Central memory CD8-positive, alpha-beta T cell (primary cell): ENCODE results near the gene SIPA1L3.
A peak's percentile ranks its signal among the peaks of the same experiment; 100 is the strongest.
"Not testable (repeated sequence)": the region's sequence is repeated elsewhere in the genome, so short reads cannot be mapped to it uniquely, and the experiment has no call there.

Source experiments
- ATAC-seq: fragments of 150-1000 bp; cut with Tn5 transposase; replicated peaks from 2 replicates; pipeline ENCODE4 v1.10.0; 2022; ENCODE audit warnings: mild to moderate bottlenecking, moderate FRiP score, moderate number of reproducible peaks; ENCODE audit not compliant: poor library complexity, severe bottlenecking; ENCODE audit errors: extremely low read depth
- DNase-seq, 2 donors: peaks; one replicate each; pipeline ENCODE4 v3.0.0; 2021; ENCODE audit warnings: low spot score in 2 of 2
- H3K27ac Mint-ChIP-seq: one replicate; pipeline ENCODE4 v1.8.0; 2022; ENCODE audit warnings: low read depth, mild to moderate bottlenecking, moderate library complexity, mixed read lengths
- H3K27me3 Mint-ChIP-seq: one replicate; pipeline ENCODE4 v1.8.0; 2022; ENCODE audit warnings: mixed read lengths
- H3K36me3 Mint-ChIP-seq: one replicate; pipeline ENCODE4 v1.8.0; 2022; ENCODE audit warnings: mild to moderate bottlenecking, moderate library complexity, mixed read lengths; ENCODE audit not compliant: insufficient read depth
- H3K4me1 Mint-ChIP-seq: one replicate; pipeline ENCODE4 v1.8.0; 2022; ENCODE audit warnings: mixed read lengths
- H3K4me3 Mint-ChIP-seq: one replicate; pipeline ENCODE4 v1.8.0; 2022; ENCODE audit warnings: mild to moderate bottlenecking, moderate library complexity, mixed read lengths
- H3K9me3 Mint-ChIP-seq: one replicate; pipeline ENCODE4 v1.8.0; 2022; ENCODE audit warnings: mixed read lengths

The SIPA1L3 gene

GRCh38 chr19:38221421-38221820, 314.4 kb downstream of the SIPA1L3 start:
- DNase-seq, result no peak
- Mint-ChIP-seq H3K27ac (no peak overlapping the region), H3K9me3 (no peaks in the 10 kb centered on the region), H3K4me1 (peaks cover 15% of the 10 kb centered on the region), H3K27me3 (peaks cover 88% of the 10 kb centered on the region), H3K4me3 (no peak overlapping the region), H3K36me3 (peaks cover 3% of the 10 kb centered on the region)
- ATAC-seq, result no peak

DNA sequence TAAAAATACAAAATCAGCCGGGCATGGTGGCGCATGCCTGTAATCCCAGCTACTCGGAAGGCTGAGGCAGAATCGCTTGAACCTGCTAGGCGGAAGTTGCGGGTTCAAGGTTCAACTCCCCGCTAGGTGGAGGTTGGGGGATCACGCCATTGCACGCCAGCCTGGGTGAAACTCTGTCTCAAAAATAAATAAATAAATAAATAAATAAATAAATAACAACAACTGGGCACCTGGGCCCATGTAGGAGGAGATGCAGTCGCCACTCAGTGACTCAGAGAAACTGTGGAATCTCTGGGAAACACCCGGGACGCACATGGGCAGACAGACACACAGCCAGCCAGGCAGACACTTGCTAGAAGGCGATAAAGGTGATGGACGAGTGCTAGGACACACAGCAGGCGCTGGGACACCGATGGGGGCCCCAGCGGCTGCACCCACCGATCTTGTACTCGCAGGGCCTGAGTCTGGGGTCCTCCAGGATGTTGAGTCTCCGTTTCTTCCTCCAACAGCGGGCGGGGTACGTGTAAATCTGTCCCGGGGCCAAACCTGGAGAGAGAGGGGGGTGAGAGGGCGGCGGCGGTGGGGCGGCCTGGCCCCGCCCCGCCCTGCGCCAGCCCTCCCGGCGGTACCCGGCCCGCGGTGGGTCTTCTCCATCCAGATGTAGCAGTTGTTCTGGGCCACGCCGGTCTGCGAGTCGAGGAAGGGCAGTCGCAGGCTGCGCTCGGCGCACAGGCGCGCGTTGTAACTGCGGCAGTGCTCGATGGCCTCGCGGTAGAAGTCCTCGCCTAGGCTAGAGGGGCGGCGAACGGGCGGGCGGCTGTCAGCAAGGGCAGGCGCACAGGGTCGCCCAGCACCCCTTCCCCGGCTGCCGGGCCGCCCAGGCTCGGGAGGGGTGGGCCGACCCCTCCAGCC, 315.2 kb downstream of the SIPA1L3 start:
- Mint-ChIP-seq H3K27ac (no peak overlapping the region), H3K9me3 (no peaks in the 10 kb centered on the region), H3K27me3 (peaks cover 89% of the 10 kb centered on the region), H3K4me3 (no peak overlapping the region), H3K36me3 (peaks cover 3% of the 10 kb centered on the region), H3K4me1 (peaks cover 15% of the 10 kb centered on the region)
- ATAC-seq (no peak), DNase-seq (no peak)

DNA sequence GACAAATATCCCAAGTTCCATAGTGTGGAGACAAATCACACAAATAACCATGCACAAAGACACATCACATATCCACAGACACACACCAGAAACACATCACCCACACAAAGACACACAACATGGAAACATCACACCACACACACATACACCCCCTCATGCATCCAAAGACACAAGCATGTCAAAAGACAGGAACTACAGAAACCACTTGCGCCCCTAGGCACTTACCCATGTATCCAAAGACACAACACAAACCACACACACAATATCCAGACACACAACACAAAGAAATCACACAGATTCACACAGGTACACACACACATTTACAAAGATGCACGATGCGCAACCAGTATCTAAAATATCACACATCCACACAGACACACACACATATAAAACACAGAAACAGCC, 316.1 kb downstream of the SIPA1L3 start:
- no peak overlapping the region for H3K27ac Mint-ChIP-seq
- peaks cover 15% of the 10 kb centered on the region for H3K4me1 Mint-ChIP-seq
- ATAC-seq (no peak), DNase-seq (no peak)
- peak overlapping the region; percentile 11 for H3K4me3 Mint-ChIP-seq
- peaks cover 88% of the 10 kb centered on the region for H3K27me3 Mint-ChIP-seq
- H3K36me3 Mint-ChIP-seq, result peaks cover 5% of the 10 kb centered on the region
- no peaks in the 10 kb centered on the region for H3K9me3 Mint-ChIP-seq

DNA sequence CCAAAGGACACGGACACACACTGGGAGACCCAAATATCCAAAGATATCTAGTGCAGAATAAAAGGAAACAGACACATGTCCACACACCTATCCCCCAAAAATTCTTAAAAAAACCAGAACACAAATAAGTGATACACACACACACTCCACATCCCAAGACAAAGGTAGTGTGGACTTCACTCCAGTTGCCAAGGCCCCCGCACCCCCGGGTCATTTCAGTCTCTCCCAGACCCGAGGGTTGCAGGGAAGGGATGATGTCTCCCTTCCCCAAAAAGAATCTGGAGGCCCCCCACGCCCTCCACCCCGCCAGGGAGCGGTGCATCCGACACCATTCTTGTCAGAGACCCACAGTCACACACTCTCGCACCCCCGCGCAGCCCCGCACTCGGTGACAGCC, 316.6 kb downstream of the SIPA1L3 start:
- ATAC-seq (peak; percentile 16), DNase-seq (no peak)
- Mint-ChIP-seq H3K36me3 (peaks cover 5% of the 10 kb centered on the region), H3K9me3 (no peaks in the 10 kb centered on the region), H3K4me1 (peaks cover 16% of the 10 kb centered on the region), H3K27me3 (peaks cover 83% of the 10 kb centered on the region), H3K4me3 (peak overlapping the region; percentile 65), H3K27ac (no peak overlapping the region)

DNA sequence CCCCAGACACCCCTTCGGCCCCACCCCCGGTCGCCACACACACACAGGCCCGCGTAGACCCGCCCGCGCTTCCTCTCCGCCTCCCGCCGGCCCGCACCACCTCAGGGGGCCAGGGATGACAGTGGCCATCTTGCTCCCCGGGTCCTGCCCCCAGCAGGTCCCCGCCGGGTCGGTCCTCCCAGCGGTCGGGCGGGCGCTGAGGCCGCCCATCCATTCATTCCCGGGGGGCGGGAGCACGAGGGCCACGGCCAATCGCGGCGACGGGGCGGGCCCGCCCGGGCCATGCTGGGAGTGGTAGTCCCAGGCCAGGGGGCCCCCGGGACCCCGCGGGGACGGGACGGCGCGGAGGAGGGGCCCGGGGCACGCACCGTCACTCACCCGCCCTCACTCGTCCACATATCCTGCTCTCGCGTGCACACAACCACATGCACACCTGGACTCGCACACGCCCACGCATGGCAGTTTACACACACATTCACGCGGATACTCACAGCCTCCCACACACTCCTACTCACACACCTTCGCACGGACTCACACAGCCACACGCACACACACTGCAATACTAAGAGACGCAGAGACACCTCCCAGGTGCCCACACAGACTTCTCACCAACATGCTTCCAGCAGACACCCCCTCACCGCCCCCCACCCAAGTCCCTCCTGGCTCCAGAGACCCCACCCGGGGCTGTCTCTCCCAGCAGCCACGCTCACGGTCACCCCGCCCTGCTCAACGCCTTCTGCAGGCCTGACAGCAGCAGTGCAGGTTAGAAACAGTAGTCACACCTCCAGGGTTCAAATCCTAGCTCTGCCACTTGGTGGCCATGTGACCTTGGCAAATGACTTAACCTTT, 317.2 kb downstream of the SIPA1L3 start, which contains the start of gene DPF1:
Gene DPF1, minus strand, starts transcription at position 209 of the 849 bp plus-strand sequence. Its CDS starts 80 bp downstream, at position 129.
- H3K36me3 Mint-ChIP-seq, result peaks cover 5% of the 10 kb centered on the region
- H3K27ac Mint-ChIP-seq, result no peak within 1 kb of the TSS
- DNase-seq, result no peak

GRCh38 chr19:38224863-38225218, 317.8 kb downstream of the SIPA1L3 start:
- H3K27ac Mint-ChIP-seq, ATAC-seq, DNase-seq, H3K9me3 Mint-ChIP-seq, H3K36me3 Mint-ChIP-seq: not testable (repeated sequence)
- peak overlapping the region; percentile 65 for H3K4me3 Mint-ChIP-seq
- H3K27me3 Mint-ChIP-seq, result peaks cover 75% of the 10 kb centered on the region
- peaks cover 20% of the 10 kb centered on the region for H3K4me1 Mint-ChIP-seq

More for the DNA sequence above, 317.2 kb downstream of the SIPA1L3 start, which contains the start of gene DPF1:
- Mint-ChIP-seq H3K4me3 (peak within 1 kb of the TSS; percentile 65), H3K9me3 (no peaks in the 10 kb centered on the region), H3K27me3 (peaks cover 77% of the 10 kb centered on the region), H3K4me1 (peaks cover 20% of the 10 kb centered on the region)
- ATAC-seq, result peak; percentile 49

DNA sequence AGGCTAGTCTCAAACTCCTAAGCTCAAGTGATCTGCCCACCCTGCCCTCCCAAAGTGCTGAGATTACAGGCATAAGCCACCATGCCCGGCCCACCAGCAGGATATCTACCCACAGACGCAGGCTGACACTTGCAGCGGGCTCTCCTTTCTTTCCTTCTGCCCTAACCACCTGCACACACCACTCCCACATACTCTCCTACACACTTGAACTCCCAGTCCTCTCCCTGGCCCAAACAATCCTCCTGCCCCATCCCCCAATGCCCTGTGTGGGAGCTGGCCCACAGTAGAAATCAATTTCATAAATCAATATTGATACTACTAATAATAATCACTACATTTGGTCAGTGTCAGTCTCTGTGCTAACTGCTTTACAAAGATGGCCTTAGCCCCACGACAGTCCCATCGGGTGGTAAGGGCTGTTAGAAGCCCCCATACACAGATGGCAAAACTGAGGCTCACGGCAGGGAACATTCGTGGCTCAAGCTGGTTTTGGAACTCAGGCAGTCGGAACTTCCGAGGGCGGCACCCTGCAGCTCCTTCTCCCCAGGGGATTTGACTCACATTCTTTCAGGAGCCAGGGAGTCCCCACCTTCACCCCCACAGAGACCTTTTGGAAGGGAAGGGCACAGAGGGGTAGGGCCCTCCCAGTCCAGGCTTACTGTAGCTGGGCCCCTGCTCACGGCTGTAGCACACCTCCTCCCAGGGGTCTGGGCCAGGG, 320.4 kb downstream of the SIPA1L3 start:
- no peak overlapping the region for H3K27ac Mint-ChIP-seq
- no peak for DNase-seq
- H3K27me3 Mint-ChIP-seq, result peaks cover 84% of the 10 kb centered on the region
- H3K36me3 Mint-ChIP-seq, result peaks cover 5% of the 10 kb centered on the region
- no peaks in the 10 kb centered on the region for H3K9me3 Mint-ChIP-seq
- no peak overlapping the region for H3K4me3 Mint-ChIP-seq
- ATAC-seq, result no peak
- H3K4me1 Mint-ChIP-seq, result peaks cover 20% of the 10 kb centered on the region

GRCh38 chr19:38228005-38228377, 321.0 kb downstream of the SIPA1L3 start:
- H3K4me3 Mint-ChIP-seq, result no peak overlapping the region
- H3K27me3 Mint-ChIP-seq, result peaks cover 84% of the 10 kb centered on the region
- no peak for DNase-seq
- peaks cover 18% of the 10 kb centered on the region for H3K4me1 Mint-ChIP-seq
- ATAC-seq, result no peak
- no peaks in the 10 kb centered on the region for H3K9me3 Mint-ChIP-seq
- H3K27ac Mint-ChIP-seq, result no peak overlapping the region
- peaks cover 5% of the 10 kb centered on the region for H3K36me3 Mint-ChIP-seq

- Mint-ChIP-seq H3K4me3 (peak overlapping the region; percentile 60), H3K36me3 (peaks cover 4% of the 10 kb centered on the region), H3K9me3 (no peaks in the 10 kb centered on the region), H3K27ac (no peak overlapping the region), H3K27me3 (peaks cover 79% of the 10 kb centered on the region), H3K4me1 (peaks cover 12% of the 10 kb centered on the region)
- no peak for DNase-seq
- ATAC-seq, result no peak
These were observed 321.8 kb downstream of the SIPA1L3 start for GRCh38 chr19:38228491-38229439.

GRCh38 chr19:38229585-38230073, 322.6 kb downstream of the SIPA1L3 start:
- Mint-ChIP-seq H3K36me3 (peaks cover 3% of the 10 kb centered on the region), H3K4me3 (peak overlapping the region; percentile 38), H3K27ac (no peak overlapping the region), H3K9me3 (no peaks in the 10 kb centered on the region), H3K4me1 (peaks cover 6% of the 10 kb centered on the region), H3K27me3 (peaks cover 78% of the 10 kb centered on the region)
- peak; percentile 71 for ATAC-seq
- DNase-seq, result peak in 1 of 2 donors; percentile 17

DNA sequence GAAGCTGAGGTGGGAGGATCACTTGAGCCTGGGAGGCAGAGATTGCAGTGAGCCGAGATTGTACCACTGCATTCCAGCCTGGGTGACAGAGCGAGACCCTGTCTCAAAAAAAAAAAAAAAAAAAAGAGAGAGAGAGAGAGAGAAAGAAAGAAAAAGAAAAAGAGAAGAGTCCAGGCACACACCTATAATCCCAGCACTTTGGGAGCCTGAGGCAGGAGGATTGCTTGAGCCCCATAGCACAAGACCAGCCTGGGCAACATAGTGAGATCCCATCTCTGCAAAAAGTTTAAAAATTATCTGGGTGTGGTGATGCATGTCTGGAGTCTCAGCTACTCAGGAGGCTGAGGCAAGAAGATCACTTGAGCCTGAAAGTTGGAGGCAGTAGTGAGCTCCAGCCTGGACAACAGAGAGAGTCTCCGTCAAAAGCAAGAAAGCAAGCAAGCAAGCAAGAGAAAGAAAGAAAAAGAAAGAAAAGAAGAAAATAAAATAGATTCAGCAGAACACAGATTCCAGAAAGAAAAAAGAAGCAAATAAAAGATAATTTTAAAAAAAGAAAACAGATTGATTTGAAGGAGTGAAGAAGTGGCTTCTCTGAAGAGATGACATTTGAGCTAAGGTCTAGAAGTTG, 323.6 kb downstream of the SIPA1L3 start:
- peaks cover 68% of the 10 kb centered on the region for H3K27me3 Mint-ChIP-seq
- H3K4me3 Mint-ChIP-seq, H3K36me3 Mint-ChIP-seq, DNase-seq, H3K4me1 Mint-ChIP-seq, H3K27ac Mint-ChIP-seq, ATAC-seq, H3K9me3 Mint-ChIP-seq: not testable (repeated sequence)
